Endothelial cell (in vitro differentiated cells): ENCODE data around the gene MOB2. TPM values are rescaled to one million over a fixed set of nuclear protein-coding genes. Genes with fewer than 3 reads are reported as not detected.
"Not testable (repeated sequence)": the region's sequence is repeated elsewhere in the genome, so short reads cannot be mapped to it uniquely, and the experiment has no call there.

Experiments
- DNase-seq: peaks from one replicate; pipeline ENCODE4 v3.0.0; 2021; ENCODE audit warnings: low spot score
- H3K27ac Mint-ChIP-seq: one replicate; pipeline ENCODE4 v1.8.0; 2021; ENCODE audit warnings: mixed read lengths, inconsistent platforms; ENCODE audit not compliant: unreplicated experiment
- H3K27me3 Mint-ChIP-seq: one replicate; pipeline ENCODE4 v1.8.0; 2021; ENCODE audit warnings: mild to moderate bottlenecking, moderate library complexity, mixed read lengths, inconsistent platforms; ENCODE audit not compliant: unreplicated experiment
- H3K36me3 Mint-ChIP-seq: one replicate; pipeline ENCODE4 v1.8.0; 2021; ENCODE audit warnings: mild to moderate bottlenecking, low read depth, mixed read lengths, inconsistent platforms; ENCODE audit not compliant: unreplicated experiment
- H3K4me1 Mint-ChIP-seq: one replicate; pipeline ENCODE4 v1.8.0; 2021; ENCODE audit warnings: mild to moderate bottlenecking, mixed read lengths, inconsistent platforms; ENCODE audit not compliant: unreplicated experiment
- H3K4me3 Mint-ChIP-seq: one replicate; pipeline ENCODE4 v1.8.0; 2021; ENCODE audit warnings: mild to moderate bottlenecking, mixed read lengths, inconsistent platforms; ENCODE audit not compliant: unreplicated experiment
- H3K9me3 Mint-ChIP-seq: one replicate; pipeline ENCODE4 v1.8.0; 2021; ENCODE audit warnings: mixed read lengths, inconsistent platforms; ENCODE audit not compliant: unreplicated experiment
- CTCF ChIP-seq: fragments of 200-600 bp; sonication (generic); IDR thresholded peaks from one replicate; pipeline ENCODE4 v1.5.0; 2021; ENCODE audit warnings: antibody characterized with exemption; ENCODE audit not compliant: unreplicated experiment
- total RNA-seq: library from RNA; stranded (reverse); fragmentation: NEBNext Ultra II Directional; extraction: Animal tissue kit (Norgen Biotek cat#: 25700); gene quantifications from one replicate; pipeline ENCODE4 v1.2.1, GENCODE V29; 2021; ENCODE audit not compliant: unreplicated experiment

Gene MOB2
- total RNA-seq, 1 donor from 2014 or later = 37.5 TPM

DNA sequence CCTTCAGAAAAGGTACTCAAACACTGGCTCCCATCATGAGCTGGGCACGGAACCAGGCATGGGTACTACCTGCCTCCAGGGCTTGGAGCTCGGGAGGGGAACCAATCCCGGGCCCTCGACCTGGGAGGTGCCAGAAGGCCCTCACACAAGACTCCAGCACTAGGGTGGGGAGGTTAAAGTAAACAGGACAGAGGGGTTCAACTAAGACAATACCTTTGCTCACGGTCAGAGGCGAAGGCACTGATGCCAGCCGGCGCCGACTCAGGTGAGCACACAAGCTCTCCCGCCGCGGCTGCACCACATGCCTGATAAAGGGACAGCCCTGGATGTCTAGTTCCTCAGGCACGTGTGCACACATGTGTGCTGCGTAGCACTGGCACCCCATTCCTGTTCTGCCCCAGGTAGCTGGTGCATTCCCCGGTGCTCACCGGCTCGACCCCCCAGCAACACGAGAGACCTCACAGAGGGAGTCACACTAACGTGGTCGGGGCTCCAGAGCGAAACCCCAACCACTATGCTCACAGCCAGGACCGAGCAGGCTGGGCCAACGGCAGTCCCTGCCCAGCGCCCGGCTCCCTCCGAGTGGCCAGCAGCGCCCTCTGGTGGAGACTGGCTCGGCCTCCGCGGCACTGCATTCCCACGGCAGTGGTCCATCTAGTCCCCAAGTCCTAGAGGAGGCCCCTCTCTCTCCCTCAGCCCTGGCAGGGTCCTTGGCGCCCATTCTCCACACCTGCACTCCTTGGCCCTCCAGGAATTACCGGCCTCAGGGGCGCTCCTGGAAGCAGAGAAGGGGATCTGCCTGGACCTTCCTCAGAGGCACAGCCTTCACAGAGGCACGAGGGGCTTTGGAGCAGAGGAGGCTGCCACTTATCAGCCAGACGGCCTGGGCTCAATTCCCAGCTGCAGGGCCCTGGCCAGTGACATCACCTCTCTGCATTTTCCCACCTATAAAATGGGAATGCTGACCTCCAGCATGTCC lies 28.8 kb upstream of the MOB2 start:
- H3K4me1 Mint-ChIP-seq = peaks cover 25% of the 10 kb centered on the region
- peak; percentile 87 for TF ChIP-seq CTCF
- no peaks in the 10 kb centered on the region for H3K9me3 Mint-ChIP-seq
- no peak overlapping the region for H3K27ac Mint-ChIP-seq
- DNase-seq = peak; percentile 95
- H3K4me3 Mint-ChIP-seq = no peak overlapping the region
- peaks cover 4% of the 10 kb centered on the region for H3K27me3 Mint-ChIP-seq
- H3K36me3 Mint-ChIP-seq = peaks cover 4% of the 10 kb centered on the region

- Mint-ChIP-seq H3K27ac (no peak overlapping the region), H3K36me3 (peaks cover 4% of the 10 kb centered on the region), H3K27me3 (peaks cover 4% of the 10 kb centered on the region), H3K4me1 (peaks cover 25% of the 10 kb centered on the region), H3K9me3 (no peaks in the 10 kb centered on the region), H3K4me3 (no peak overlapping the region)
- no peak for TF ChIP-seq CTCF
- DNase-seq = no peak
Measured at GRCh38 chr11:1514336-1515061, 27.9 kb upstream of the MOB2 start.

DNA sequence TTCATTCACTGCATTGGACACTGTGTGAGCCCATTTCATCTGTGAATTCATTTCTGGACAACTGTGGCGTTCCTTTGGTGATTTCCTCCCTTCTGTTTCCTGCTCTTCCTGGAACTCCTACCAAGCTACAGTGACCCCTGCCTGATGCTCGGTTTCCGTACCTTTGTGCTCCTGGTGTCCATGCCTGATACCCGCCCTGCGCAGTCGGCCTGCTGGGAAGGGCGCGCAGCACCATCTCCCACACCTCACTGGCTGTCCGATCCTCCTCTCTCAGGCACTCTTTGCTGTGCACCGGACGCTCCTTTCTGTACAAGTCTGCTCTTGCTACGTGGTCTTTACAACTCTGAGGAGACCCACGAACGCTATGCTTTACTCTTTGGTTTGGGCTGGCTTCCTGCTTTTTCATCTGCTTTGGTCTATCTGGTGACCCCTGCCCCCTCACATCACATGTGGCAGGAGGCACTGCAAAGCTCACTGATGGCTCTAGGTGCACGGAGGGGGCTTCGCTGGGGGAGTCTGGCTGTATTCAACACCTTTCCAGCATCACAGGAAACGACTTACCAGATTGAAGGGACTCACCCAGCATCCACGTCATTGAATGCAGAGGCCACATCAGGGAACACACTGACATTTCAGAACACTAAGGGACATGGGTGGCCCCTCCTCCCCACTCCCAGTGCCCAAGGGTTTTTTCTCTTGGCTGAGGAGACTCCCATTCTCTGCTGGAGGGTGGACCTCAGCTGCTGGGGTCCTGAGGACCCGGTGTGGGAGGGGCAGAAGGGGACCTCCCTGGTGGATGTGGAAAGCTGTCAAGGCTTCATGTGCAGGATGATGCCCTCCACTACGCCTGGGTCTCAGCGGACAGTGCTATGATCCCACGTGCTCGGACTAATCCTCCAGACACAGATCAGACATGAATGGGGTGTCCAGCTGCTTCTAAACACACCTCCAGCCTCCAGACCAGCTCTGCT lies 27.0 kb upstream of the MOB2 start:
- H3K36me3 Mint-ChIP-seq = peaks cover 4% of the 10 kb centered on the region
- TF ChIP-seq CTCF = no peak
- peaks cover 25% of the 10 kb centered on the region for H3K4me1 Mint-ChIP-seq
- H3K27ac Mint-ChIP-seq = peak overlapping the region; percentile 26
- no peaks in the 10 kb centered on the region for H3K9me3 Mint-ChIP-seq
- H3K27me3 Mint-ChIP-seq = peaks cover 4% of the 10 kb centered on the region
- H3K4me3 Mint-ChIP-seq = no peak overlapping the region
- DNase-seq = no peak

DNA sequence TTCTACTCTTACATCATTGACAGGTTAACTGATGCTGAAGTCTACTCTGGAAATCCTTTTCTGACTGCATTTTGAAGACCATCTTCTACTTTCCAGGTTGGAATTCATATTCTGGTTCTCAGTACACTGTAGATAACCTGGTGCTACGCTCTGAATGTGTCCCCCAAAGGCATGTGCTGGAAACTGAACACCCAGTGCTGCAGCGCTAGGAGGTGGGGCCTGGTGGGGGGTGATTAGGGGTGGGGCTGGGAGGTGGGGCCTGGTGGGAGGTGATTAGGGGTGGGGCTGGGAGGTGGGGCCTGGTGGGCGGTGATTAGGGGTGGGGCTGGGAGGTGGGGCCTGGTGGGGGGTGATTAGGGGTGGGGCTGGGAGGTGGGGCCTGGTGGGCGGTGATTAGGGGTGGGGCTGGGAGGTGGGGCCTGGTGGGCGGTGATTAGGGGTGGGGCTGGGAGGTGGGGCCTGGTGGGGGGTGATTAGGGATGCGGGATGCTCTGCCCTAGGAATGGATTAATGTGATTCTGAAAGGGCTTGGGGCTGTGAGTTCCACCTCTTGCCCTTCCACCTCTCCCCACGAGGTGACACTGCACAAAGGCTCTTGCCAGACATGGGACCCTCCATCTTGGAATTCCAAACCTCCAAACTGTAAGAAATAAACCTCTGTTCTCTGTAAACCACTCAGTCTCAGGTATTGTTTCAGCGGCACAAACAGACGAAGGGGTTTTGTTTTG lies 26.1 kb upstream of the MOB2 start:
- DNase-seq, H3K27me3 Mint-ChIP-seq, H3K36me3 Mint-ChIP-seq, H3K9me3 Mint-ChIP-seq, H3K27ac Mint-ChIP-seq, H3K4me3 Mint-ChIP-seq: not testable (repeated sequence)
- H3K4me1 Mint-ChIP-seq = peaks cover 26% of the 10 kb centered on the region
